Measurements from ENCODE around the gene CIAO3.

The CIAO3 gene

GRCh38 chr16:720990-721764 is 19.6 kb downstream of the CIAO3 start, which contains the start of gene ANTKMT (continued):
- no peak for TF ChIP-seq BCL6B (tag by site-specific recombination; IDR thresholded peaks at IDR 0.05)
- TF ChIP-seq ZNF223 (tag by site-specific recombination; IDR thresholded peaks at IDR 0.05), result no peak
- TF ChIP-seq ZNF350 (tag by site-specific recombination; IDR thresholded peaks at IDR 0.05), result no peak
- TF ChIP-seq ZNF239 (tag by site-specific recombination; IDR thresholded peaks at IDR 0.05), result no peak
- TF ChIP-seq ZNF555 (tag by site-specific recombination; conservative IDR thresholded peaks at IDR 0.05), result no peak
- no peak for TF ChIP-seq ZNF580 (tag by site-specific recombination; IDR thresholded peaks at IDR 0.05)
- TF ChIP-seq ZBTB21 (tag by site-specific recombination; IDR thresholded peaks at IDR 0.05), result no peak
- TF ChIP-seq ZNF692 (tag by site-specific recombination; IDR thresholded peaks at IDR 0.05), result 0 out of 2 replicates have a peak, but pooled peaks have one; percentile 2
- TF ChIP-seq ZNF529 (tag by site-specific recombination; IDR thresholded peaks at IDR 0.05; ENCODE audit: insufficient replicate concordance), result no peak
- TF ChIP-seq ZNF600 (tag by site-specific recombination; IDR thresholded peaks at IDR 0.05), result no peak
- TF ChIP-seq ZNF449 (tag by site-specific recombination; IDR thresholded peaks at IDR 0.05), result peak; percentile 96
- no peak for TF ChIP-seq ZNF391 (tag by site-specific recombination; IDR thresholded peaks at IDR 0.05; ENCODE audit: borderline replicate concordance, low read depth)
- TF ChIP-seq SCRT1 (tag by site-specific recombination; IDR thresholded peaks at IDR 0.05; ENCODE audit: borderline replicate concordance), result peak; percentile 78
- no peak for TF ChIP-seq ZNF624 (tag by site-specific recombination; IDR thresholded peaks at IDR 0.05)
- no peak for TF ChIP-seq ZSCAN4 (tag by site-specific recombination; IDR thresholded peaks at IDR 0.05)
- no peak for TF ChIP-seq ZNF302 (tag by site-specific recombination; IDR thresholded peaks at IDR 0.05; ENCODE audit: low read depth)
- TF ChIP-seq YY1 (tag by site-specific recombination; IDR thresholded peaks at IDR 0.05), result no peak
- TF ChIP-seq MEIS1 (CRISPR knock-in tag; IDR thresholded peaks at IDR 0.05; ENCODE audit: borderline replicate concordance), result no peak; the same call in 1 of the 2 replicates
- TF ChIP-seq ZNF433 (tag by site-specific recombination; IDR thresholded peaks at IDR 0.05; ENCODE audit: low read depth), result no peak
- peak; percentile 32; the same call in 1 of the 2 replicates for TF ChIP-seq TRIM28 (IDR thresholded peaks at IDR 0.05; ENCODE audit: borderline replicate concordance, low read length)
- 0 out of 2 replicates have a peak, but pooled peaks have one; percentile 53 for TF ChIP-seq ZNF677 (tag by site-specific recombination; IDR thresholded peaks at IDR 0.05)
- no peak for TF ChIP-seq OVOL3 (tag by site-specific recombination; IDR thresholded peaks at IDR 0.05)
- no peak for TF ChIP-seq ZNF175 (tag by site-specific recombination; IDR thresholded peaks at IDR 0.05)
- TF ChIP-seq ZNF157 (tag by site-specific recombination; IDR thresholded peaks at IDR 0.05), result no peak
- TF ChIP-seq ZNF629 (tag by site-specific recombination; IDR thresholded peaks at IDR 0.05), result no peak
- TF ChIP-seq ZNF404 (tag by site-specific recombination; IDR thresholded peaks at IDR 0.05), result no peak
- TF ChIP-seq ZNF791 (tag by site-specific recombination; IDR thresholded peaks at IDR 0.05), result no peak
- no peak for TF ChIP-seq TSHZ1 (tag by site-specific recombination; IDR thresholded peaks at IDR 0.05; ENCODE audit: borderline replicate concordance)
